SH-SY5Y (cell line): ENCODE results near the gene DNMT3A.

Experiments
- GATA2 ChIP-seq: IDR thresholded peaks from 2 replicates; pipeline ENCODE4 v1.6.1; 2011; ENCODE audit warnings: mild to moderate bottlenecking, low read depth, low read length
- GATA3 ChIP-seq: IDR thresholded peaks from 2 replicates; pipeline ENCODE4 v1.6.1; 2011; ENCODE audit warnings: low read depth, mild to moderate bottlenecking, low read length, moderate library complexity

The DNMT3A gene

DNA sequence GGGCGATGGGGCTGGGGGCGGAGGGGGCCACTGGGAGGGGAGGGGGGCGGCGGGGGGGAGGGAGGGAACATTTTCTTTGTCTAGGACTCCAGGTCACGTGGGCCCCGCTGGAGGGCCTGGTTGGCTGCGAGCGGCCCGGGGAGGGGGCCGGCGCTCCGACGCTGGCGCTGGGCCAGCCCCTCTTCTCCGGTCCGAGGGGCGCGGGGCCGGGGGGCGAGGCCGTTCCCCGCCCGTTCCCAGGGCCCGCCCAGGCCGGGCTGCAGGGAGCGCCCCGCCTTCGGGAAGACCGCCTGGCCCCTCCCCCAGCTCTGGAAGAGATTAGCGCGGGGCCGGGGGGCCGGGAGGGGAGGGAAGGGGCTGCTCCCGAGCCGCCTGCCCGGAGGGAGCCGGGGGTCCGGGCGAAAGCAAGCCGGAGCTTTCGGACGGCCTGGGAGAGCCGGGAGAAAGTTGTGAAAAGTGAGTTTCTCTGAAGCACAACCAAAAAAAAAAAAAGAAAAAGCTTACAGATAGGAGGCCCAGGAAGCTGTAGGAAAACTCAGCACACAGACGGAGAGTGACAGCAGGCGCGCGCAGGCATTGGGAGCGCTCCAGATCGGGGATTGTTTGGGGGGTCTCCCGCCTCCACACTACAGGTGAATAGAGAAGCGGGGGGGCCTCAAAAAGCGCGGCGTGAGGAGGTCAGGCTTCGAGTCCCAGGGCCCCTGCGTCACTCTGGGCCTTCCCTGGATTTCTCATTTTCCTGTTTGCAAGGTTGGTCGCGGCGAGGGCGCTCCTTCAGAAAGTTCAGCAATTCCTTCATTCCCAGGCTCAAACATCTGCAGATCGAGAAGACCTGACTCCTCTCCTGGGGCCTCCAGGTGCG lies 89.2 kb downstream of the DNMT3A start:
- no peak for TF ChIP-seq GATA2
- TF ChIP-seq GATA3, result no peak

GRCh38 chr2:25251422-25252273 lies 90.1 kb downstream of the DNMT3A start:
- no peak for TF ChIP-seq GATA2
- no peak for TF ChIP-seq GATA3

GRCh38 chr2:25251071-25251421 lies 90.7 kb downstream of the DNMT3A start:
- TF ChIP-seq GATA2 (no peak), GATA3 (no peak)

GRCh38 chr2:25250331-25251070 lies 91.2 kb downstream of the DNMT3A start:
- no peak for TF ChIP-seq GATA3
- TF ChIP-seq GATA2, result no peak

DNA sequence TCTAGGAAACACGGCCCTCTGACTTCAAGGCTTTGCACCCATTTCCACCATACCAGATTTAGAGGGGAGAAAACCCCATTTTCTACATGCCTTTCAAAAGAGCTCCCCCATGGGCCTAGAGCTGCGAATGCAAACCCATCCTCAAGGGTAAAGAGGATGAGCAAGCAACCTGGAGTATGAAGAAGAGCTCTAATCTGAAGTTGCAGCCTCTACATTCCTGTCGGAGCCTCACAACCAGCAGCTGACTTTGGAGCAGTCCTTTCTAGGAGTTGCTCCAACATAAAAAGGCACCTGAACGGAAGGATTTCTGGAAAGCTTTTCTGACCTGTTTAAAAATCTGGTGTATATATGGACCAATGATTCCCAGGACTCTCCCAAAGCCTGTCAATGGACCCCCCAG lies 91.9 kb downstream of the DNMT3A start:
- no peak for TF ChIP-seq GATA2
- no peak for TF ChIP-seq GATA3

DNA sequence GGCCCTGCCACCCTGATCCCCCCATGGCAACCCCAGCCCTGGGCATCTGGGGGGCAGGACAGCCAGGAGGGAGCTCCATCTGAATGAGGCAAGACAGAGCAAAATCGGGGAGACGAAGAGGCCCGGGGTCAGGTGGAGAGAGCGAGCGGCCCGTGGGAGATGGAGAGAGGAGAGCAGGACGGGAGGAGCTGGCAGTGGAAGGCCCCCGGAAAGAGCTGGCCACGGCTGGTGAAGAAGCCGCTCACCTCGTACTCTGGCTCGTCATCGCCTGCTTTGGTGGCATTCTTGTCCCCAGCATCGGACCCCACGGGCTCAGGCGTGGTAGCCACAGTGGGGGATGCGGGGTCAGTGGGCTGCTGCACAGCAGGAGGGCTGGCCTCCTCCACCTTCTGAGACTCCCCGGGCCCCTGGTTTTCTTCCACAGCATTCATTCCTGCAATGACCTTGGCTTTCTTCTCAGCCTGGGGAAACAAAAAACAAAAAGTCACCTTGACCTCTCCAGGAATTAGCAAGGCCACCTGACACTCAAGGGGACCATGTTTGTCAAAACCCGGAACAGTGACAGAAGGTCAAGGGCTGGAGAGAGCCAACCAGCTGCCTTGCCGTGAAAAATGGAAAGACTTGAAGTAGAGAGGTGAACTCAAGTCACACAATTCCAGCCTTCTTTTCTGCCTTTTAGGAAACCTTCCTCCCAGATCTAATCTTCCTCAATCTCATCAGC lies 93.8 kb downstream of the DNMT3A start:
- TF ChIP-seq GATA3 (no peak), GATA2 (no peak)

DNA sequence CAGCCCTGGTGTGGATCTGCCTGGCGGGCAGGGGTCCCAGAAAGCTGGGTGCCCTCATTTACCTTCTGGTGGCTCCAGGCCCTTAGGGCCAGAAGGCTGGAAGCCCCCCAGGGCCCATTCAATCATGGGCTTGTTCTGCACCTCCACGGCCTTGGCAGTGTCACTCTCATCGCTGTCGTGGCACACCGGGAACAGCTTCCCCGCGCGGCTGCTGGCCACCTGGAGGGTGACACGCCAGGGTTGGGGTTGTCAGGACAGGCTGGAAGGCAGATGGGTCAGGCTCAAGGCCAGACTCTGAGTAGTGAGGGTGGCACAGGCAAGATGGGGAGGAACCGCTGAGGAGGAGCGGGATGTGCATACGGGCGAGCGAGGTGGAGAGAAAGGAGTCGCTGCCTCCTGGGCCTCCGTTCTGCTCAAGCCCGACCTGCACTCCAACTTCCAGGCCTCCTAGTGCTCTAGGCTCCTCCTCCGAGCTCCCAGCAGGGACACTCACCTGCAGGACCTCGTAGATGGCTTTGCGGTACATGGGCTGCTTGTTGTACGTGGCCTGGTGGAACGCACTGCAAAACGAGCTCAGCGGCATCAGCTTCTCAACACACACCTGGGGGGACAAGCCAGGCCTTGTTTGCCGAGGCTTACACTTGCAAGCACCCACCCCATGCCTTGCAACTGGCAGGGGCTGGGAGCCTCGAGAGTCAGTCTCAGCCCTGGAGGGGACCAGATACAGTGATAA lies 95.0 kb downstream of the DNMT3A start:
- TF ChIP-seq GATA3 (no peak), GATA2 (no peak)

GRCh38 chr2:25246001-25246400 lies 95.7 kb downstream of the DNMT3A start:
- no peak for TF ChIP-seq GATA2
- no peak for TF ChIP-seq GATA3

DNA sequence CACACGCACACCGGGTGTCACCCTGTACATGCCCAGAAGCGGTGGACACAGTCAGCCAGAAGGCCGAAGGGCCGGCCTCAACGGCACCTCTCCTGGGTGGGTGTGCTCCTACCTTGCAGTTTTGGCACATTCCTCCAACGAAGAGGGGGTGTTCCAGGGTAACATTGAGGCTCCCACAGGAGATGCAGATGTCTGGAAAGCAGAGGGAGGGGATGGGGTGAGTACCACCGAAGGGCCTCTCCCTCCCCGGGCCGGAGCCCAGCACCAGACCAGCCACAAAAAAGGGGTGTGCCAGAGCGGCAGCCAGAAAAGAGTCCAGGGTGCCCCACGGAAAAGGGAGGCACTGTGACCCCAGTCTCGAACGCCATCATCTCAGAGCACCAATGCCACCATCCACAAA lies 96.6 kb downstream of the DNMT3A start:
- no peak for TF ChIP-seq GATA3
- TF ChIP-seq GATA2, result no peak

DNA sequence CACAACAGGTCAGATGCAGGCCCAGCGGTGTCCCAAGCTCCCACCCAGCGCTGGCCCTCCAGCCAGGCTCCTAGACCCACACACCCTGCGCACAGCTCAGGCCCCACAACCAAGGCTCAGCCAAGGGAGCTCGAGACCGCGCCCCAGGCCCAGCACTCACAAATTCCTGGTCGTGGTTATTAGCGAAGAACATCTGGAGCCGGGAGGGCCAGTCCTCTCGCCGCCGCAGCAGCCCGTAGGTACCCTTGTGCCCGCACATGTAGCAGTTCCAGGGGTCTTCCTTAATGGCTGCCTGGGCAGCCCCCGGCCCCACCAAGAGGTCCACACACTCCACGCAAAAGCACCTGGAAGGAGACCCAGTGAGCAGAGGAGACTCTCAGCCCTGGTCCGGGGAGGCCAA lies 97.7 kb downstream of the DNMT3A start:
- TF ChIP-seq GATA2, result no peak

DNA sequence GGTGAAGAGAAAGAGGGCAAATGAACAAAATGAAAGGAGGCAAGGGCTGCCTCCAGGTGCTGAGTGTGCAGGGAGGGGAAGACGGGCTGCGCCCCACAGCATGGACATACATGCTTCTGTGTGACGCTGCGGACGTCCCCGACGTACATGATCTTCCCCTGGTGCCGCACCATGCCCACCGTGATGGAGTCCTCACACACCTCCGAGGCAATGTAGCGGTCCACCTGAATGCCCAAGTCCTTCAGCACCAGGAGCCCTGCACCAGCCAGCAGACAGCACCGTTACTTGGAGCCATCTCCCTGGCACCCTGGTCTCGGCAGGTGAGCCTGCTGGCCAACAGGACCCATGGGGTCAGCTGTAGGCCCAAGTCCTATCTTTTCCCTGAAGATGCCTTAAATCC lies 100.3 kb downstream of the DNMT3A start:
- TF ChIP-seq GATA2, result no peak
- TF ChIP-seq GATA3, result no peak

DNA sequence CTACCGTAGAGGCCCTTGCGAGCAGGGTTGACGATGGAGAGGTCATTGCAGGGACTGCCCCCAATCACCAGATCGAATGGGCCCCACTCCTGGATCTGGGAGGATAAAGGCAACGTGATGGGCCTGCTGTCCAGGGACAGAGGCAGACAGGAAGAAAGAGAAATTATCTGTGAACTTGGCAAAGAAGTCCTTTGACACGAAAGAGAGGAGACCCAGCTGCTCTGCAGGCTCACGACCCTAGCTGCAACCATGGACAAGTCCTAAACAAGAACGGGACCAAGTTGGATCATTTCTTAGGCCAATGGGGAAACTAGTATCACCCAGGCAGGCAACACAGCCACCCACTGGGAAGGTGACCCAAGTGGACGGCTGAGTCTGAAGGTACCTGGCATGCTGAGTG lies 101.1 kb downstream of the DNMT3A start:
- TF ChIP-seq GATA2 (no peak), GATA3 (no peak)

- TF ChIP-seq GATA2 (no peak), GATA3 (no peak)
Observed at GRCh38 chr2:25238920-25239319, 102.8 kb downstream of the DNMT3A start.
